OCI-LY1 (cell line): Measurements from ENCODE around the gene PHRF1.

Experiments
- H2AFZ ChIP-seq: fragments of 200-600 bp; sonication (generic), shearing (Covaris generic); 2 replicates; pipeline ENCODE4 v1.6.0; 2014; ENCODE audit warnings: antibody characterized with exemption, mild to moderate bottlenecking, low read length
- H3F3A ChIP-seq: fragments of 200-600 bp; sonication (generic), shearing (Covaris generic); 2 replicates; pipeline ENCODE4 v1.6.0; 2014; ENCODE audit warnings: mild to moderate bottlenecking, antibody characterized with exemption, low read length, moderate library complexity; ENCODE audit not compliant: insufficient read depth
- H3K27ac ChIP-seq: fragments of 200-600 bp; sonication (generic); 2 replicates; pipeline ENCODE4 v1.5.1; 2014; ENCODE audit warnings: low read length, mixed run types, mild to moderate bottlenecking, low read depth; ENCODE audit not compliant: poor library complexity, severe bottlenecking
- H3K27me3 ChIP-seq: fragments of 200-600 bp; sonication (generic); 2 replicates; pipeline ENCODE4 v1.6.0; 2014; ENCODE audit warnings: antibody characterized with exemption, mild to moderate bottlenecking, low read length, moderate library complexity; ENCODE audit not compliant: insufficient read depth
- H3K36me3 ChIP-seq: fragments of 200-600 bp; sonication (generic); 2 replicates; pipeline ENCODE4 v1.6.1; 2014; ENCODE audit warnings: mild to moderate bottlenecking, antibody characterized with exemption, low read length, moderate library complexity, mixed read lengths; ENCODE audit not compliant: insufficient read depth
- H3K4me1 ChIP-seq: fragments of 200-600 bp; sonication (generic); 2 replicates; pipeline ENCODE4 v1.5.1; 2014; ENCODE audit warnings: mild to moderate bottlenecking, low read length, moderate library complexity; ENCODE audit not compliant: insufficient read depth, severe bottlenecking
- H3K4me2 ChIP-seq: fragments of 200-600 bp; sonication (generic), shearing (Covaris generic); 2 replicates; pipeline ENCODE4 v1.6.1; 2014; ENCODE audit warnings: low read length
- H3K4me3 ChIP-seq: fragments of 200-600 bp; sonication (generic); 2 replicates; pipeline ENCODE4 v1.5.1; 2014; ENCODE audit warnings: low read length, low read depth, mild to moderate bottlenecking, mixed read lengths; ENCODE audit not compliant: poor library complexity, severe bottlenecking
- H3K79me2 ChIP-seq: fragments of 200-600 bp; shearing (Covaris generic); 2 replicates; pipeline ENCODE4 v1.6.1; 2016; ENCODE audit warnings: mixed run types, low read length, mixed read lengths; ENCODE audit not compliant: insufficient read depth
- H3K9ac ChIP-seq: fragments of 200-600 bp; sonication (generic), shearing (Covaris generic); 2 replicates; pipeline ENCODE4 v1.6.1; 2014; ENCODE audit warnings: mild to moderate bottlenecking, low read length, mixed read lengths
- H3K9me2 ChIP-seq: fragments of 200-600 bp; sonication (generic), shearing (Covaris generic); 2 replicates; pipeline ENCODE4 v1.6.1; 2014; ENCODE audit warnings: low read depth, mild to moderate bottlenecking, low read length, mixed read lengths
- H3K9me3 ChIP-seq: fragments of 200-600 bp; shearing (Covaris generic); 2 replicates; pipeline ENCODE4 v1.6.1; 2014; ENCODE audit warnings: low read length, mixed read lengths
- H4K20me1 ChIP-seq: fragments of 200-600 bp; sonication (generic), shearing (Covaris generic); 2 replicates; pipeline ENCODE4 v1.6.0; 2016; ENCODE audit warnings: mild to moderate bottlenecking, low read length; ENCODE audit not compliant: insufficient read depth
- EZH2 ChIP-seq: fragments of 200-600 bp; sonication (generic), shearing (Covaris generic); IDR thresholded peaks from 2 replicates; pipeline ENCODE4 v1.8.0; 2017; ENCODE audit warnings: borderline replicate concordance, mixed run types, mild to moderate bottlenecking, antibody characterized with exemption, low read length, moderate library complexity, mixed read lengths
- TF ChIP-seq, protein P1 (sequence below): fragments of 200-600 bp; sonication (generic), shearing (Covaris generic); IDR thresholded peaks from 2 replicates; pipeline ENCODE4 v1.5.1; 2017; ENCODE audit warnings: mild to moderate bottlenecking, antibody characterized with exemption, low read length, moderate library complexity, mixed read lengths

Gene PHRF1

DNA sequence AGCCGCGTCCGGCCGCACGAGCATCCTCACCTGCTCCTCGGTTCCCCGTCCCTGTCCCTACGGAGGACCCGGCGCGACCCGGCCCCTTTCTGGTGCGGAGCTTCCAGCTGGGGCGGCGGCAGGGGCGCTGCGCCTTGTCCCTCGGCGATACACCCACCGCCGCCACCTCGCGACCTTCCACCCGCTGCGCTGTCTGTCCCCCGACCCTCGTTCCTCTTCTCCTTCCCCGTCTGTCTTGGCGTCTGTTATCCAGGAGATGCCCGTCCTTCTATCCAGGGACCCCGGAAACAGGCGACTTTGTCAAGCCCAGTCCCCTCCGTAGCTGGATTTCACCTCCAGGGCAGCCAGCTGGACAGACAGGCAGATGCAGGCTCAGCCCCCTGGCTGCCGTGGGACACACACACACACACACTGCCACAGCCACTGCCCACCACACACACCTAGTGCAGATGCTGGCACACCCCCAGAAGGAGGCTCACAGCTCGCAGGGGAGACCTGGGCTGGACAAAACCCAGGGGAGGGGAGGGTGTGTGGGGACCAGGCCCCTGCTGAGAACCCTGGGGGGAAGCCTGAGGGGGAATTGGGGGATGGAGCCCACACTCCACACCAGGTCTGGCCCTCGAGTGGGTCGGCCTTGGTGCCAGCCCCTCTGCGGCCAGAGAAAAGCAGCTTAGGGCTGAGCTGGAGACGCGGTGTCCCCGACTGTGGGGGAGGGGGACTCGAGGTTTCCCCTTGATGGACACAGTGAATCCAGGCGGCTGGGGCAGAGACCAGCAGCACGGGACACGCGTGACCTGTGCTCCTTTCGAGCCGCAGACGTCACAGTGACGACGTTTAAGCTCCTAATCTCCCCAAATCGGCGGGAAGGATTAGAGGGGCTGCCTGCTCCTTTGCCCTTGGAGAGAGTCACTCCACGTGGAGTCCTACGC is 61.6 kb downstream of the PHRF1 start:
- Histone ChIP-seq H3F3A (no peaks in the 10 kb centered on the region), H3K36me3 (no peaks in the 10 kb centered on the region), H3K27ac (no peak overlapping the region), H3K4me3 (no peak overlapping the region), H3K27me3 (no peaks in the 10 kb centered on the region), H2AFZ (no peak overlapping the region), H3K4me1 (no peaks in the 10 kb centered on the region), H4K20me1 (no peaks in the 10 kb centered on the region), H3K79me2 (no peaks in the 10 kb centered on the region), H3K4me2 (no peak overlapping the region), H3K9ac (no peak overlapping the region), H3K9me3 (no peaks in the 10 kb centered on the region), H3K9me2 (no peaks in the 10 kb centered on the region)
- TF ChIP-seq, protein P1, sequence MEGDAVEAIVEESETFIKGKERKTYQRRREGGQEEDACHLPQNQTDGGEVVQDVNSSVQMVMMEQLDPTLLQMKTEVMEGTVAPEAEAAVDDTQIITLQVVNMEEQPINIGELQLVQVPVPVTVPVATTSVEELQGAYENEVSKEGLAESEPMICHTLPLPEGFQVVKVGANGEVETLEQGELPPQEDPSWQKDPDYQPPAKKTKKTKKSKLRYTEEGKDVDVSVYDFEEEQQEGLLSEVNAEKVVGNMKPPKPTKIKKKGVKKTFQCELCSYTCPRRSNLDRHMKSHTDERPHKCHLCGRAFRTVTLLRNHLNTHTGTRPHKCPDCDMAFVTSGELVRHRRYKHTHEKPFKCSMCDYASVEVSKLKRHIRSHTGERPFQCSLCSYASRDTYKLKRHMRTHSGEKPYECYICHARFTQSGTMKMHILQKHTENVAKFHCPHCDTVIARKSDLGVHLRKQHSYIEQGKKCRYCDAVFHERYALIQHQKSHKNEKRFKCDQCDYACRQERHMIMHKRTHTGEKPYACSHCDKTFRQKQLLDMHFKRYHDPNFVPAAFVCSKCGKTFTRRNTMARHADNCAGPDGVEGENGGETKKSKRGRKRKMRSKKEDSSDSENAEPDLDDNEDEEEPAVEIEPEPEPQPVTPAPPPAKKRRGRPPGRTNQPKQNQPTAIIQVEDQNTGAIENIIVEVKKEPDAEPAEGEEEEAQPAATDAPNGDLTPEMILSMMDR: no peak
- no peak for TF ChIP-seq EZH2

DNA sequence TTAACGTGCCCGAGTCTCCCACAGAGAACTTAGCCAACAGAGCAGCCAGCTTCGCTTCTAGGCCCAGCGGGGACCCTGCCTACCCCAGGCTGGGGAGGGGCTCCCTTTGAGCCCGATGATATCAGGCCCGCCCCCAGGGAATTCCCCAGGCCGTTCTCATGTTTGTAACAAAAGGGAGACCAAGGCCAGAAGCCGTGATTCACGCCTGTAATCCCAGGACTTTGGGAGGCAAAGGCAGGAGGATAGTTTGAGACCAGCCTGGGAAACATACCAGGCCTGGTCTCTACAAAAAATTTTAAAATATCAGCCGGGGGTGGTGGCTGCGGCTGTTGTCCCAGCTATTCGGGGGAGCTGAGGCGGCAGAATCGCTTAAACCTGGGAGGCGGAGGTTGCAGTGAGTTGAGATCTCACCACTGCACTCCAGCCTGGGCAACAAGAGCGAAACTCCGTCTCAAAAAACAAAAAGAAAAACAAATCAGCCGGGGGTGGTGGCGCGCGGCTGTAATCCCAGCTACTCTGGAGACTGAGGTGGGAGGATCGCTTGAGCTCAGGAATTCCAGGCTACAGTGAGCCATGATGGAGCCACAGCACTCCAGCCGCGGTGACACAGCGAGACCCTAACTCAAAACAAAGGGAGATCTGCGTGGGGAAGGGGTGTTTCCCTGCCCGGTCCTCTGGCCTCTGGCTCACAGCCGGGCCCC is 62.5 kb downstream of the PHRF1 start:
- H3F3A ChIP-seq: no peaks in the 10 kb centered on the region
- no peaks in the 10 kb centered on the region for H3K9me2 ChIP-seq
- no peaks in the 10 kb centered on the region for H3K9me3 ChIP-seq
- H3K4me1 ChIP-seq: no peaks in the 10 kb centered on the region
- H3K27ac ChIP-seq: no peak overlapping the region
- no peaks in the 10 kb centered on the region for H3K36me3 ChIP-seq
- H3K79me2 ChIP-seq: no peaks in the 10 kb centered on the region
- H3K27me3 ChIP-seq: no peaks in the 10 kb centered on the region
- H4K20me1 ChIP-seq: no peaks in the 10 kb centered on the region
- H3K4me3 ChIP-seq: no peak overlapping the region
- H3K4me2 ChIP-seq: no peak overlapping the region
- TF ChIP-seq, protein P1: no peak
- no peak for TF ChIP-seq EZH2
- H2AFZ ChIP-seq: no peak overlapping the region
- no peak overlapping the region for H3K9ac ChIP-seq

DNA sequence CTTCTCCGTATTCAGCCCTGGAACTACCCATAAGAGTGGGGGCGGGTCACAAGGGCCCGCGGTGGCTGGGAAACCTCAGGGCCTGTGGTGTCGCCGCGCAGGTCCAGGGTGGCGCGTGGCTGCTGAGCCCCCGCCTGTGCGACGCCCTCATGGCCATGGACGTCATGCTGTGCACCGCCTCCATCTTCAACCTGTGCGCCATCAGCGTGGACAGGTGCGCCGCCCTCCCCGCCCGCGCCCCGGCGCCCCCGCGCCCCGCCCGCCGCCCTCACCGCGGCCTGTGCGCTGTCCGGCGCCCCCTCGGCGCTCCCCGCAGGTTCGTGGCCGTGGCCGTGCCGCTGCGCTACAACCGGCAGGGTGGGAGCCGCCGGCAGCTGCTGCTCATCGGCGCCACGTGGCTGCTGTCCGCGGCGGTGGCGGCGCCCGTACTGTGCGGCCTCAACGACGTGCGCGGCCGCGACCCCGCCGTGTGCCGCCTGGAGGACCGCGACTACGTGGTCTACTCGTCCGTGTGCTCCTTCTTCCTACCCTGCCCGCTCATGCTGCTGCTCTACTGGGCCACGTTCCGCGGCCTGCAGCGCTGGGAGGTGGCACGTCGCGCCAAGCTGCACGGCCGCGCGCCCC is 63.2 kb downstream of the PHRF1 start:
- Histone ChIP-seq H3K79me2 (no peaks in the 10 kb centered on the region), H3K4me1 (no peaks in the 10 kb centered on the region), H3K27me3 (no peaks in the 10 kb centered on the region), H3K27ac (no peak overlapping the region), H3K9me3 (no peaks in the 10 kb centered on the region), H2AFZ (no peak overlapping the region), H3K4me3 (no peak overlapping the region), H3K9ac (no peak overlapping the region), H3F3A (no peaks in the 10 kb centered on the region), H3K9me2 (no peaks in the 10 kb centered on the region), H4K20me1 (no peaks in the 10 kb centered on the region), H3K4me2 (no peak overlapping the region), H3K36me3 (peaks cover 5% of the 10 kb centered on the region; the same call in 1 of the 2 replicates)
- TF ChIP-seq, protein P1: no peak
- no peak for TF ChIP-seq EZH2
